ENCODE results near the gene TEX54.

The TEX54 gene

GRCh38 chr11:62832336-62833234 is at the start of gene TEX54 (continued):
- TF ChIP-seq HIC1 (tag by site-specific recombination; IDR thresholded peaks at IDR 0.05) (peak; percentile 46; the same call in 1 of the 2 replicates), ZNF664 (tag by site-specific recombination; IDR thresholded peaks at IDR 0.05) (no peak), ZBTB1 (tag by site-specific recombination; IDR thresholded peaks at IDR 0.05) (no peak), ZBTB17 (tag by site-specific recombination; IDR thresholded peaks at IDR 0.05) (peak; percentile 97), ZNF610 (tag by site-specific recombination; IDR thresholded peaks at IDR 0.05; ENCODE audit: borderline replicate concordance) (no peak), ZNF433 (tag by site-specific recombination; IDR thresholded peaks at IDR 0.05; ENCODE audit: low read depth) (no peak), KLF9 (tag by site-specific recombination; IDR thresholded peaks at IDR 0.05; ENCODE audit: low read depth) (no peak), ZNF704 (tag by site-specific recombination; IDR thresholded peaks at IDR 0.05) (no peak), ZNF280D (tag by site-specific recombination; IDR thresholded peaks at IDR 0.05) (no peak), ZNF777 (tag by site-specific recombination; IDR thresholded peaks at IDR 0.05; ENCODE audit: borderline replicate concordance) (0 out of 2 replicates have a peak, but pooled peaks have one; percentile 21)

GRCh38 chr11:62882431-62882749 is 49.7 kb upstream of the TEX54 start:
- Histone ChIP-seq H3K4me1 (ENCODE audit: control insufficient read depth, insufficient read depth, low read length) (no peaks in the 10 kb centered on the region), H3K4me3 (ENCODE audit: low read depth, low read length) (peak overlapping the region; percentile 93), H3K36me3 (ENCODE audit: control insufficient read depth in 2 of 2, insufficient read depth in 1 of 2, low read length in 2 of 2) (peaks cover 22 to 77% of the 10 kb centered on the region in 2 experiments; a peak in 2 of 3 replicates), H3K9me3 (ENCODE audit: control insufficient read depth, insufficient read depth, low read depth, low read length) (no peaks in the 10 kb centered on the region), H3K27ac (ENCODE audit: extremely low read depth, low read depth, low read length) (peak overlapping the region; percentile 98)
- POLR2A ChIA-PET: interaction anchor here (0.5 to 8.7 kb wide), 12 partner anchors 8 to 291 kb away, joined by 3 to 91 read pairs (median 11); partner anchors contain the start of genes C11orf98, CSKMT, HNRNPUL2 and STX5
- CTCF ChIA-PET: interaction anchor here (0.6 to 2.4 kb wide), 7 partner anchors 12 to 97 kb away, joined by 3 to 10 read pairs (median 3); no protein-coding TSS in a partner anchor
- no peak for TF ChIP-seq ZNF138 (tag by site-specific recombination; IDR thresholded peaks at IDR 0.05; ENCODE audit: borderline replicate concordance)
- no peak for TF ChIP-seq ZNF280D (tag by site-specific recombination; IDR thresholded peaks at IDR 0.05)
- no peak for TF ChIP-seq OSR2 (tag by site-specific recombination; IDR thresholded peaks at IDR 0.05)
- TF ChIP-seq ZNF394 (tag by site-specific recombination; IDR thresholded peaks at IDR 0.05; ENCODE audit: borderline replicate concordance): no peak
- TF ChIP-seq ZNF223 (tag by site-specific recombination; IDR thresholded peaks at IDR 0.05): no peak
- TF ChIP-seq WT1 (tag by site-specific recombination; IDR thresholded peaks at IDR 0.05): no peak
- no peak for TF ChIP-seq ZNF843 (tag by site-specific recombination; IDR thresholded peaks at IDR 0.05)
- no peak for TF ChIP-seq AEBP2 (tag by site-specific recombination; IDR thresholded peaks at IDR 0.05; ENCODE audit: borderline replicate concordance)
- TF ChIP-seq IKZF3 (tag by site-specific recombination; IDR thresholded peaks at IDR 0.05): no peak
- no peak for TF ChIP-seq SETDB1 (IDR thresholded peaks at IDR 0.05; ENCODE audit: insufficient read length, low read length)
- TF ChIP-seq ZNF175 (tag by site-specific recombination; IDR thresholded peaks at IDR 0.05): no peak
- TF ChIP-seq ZNF677 (tag by site-specific recombination; IDR thresholded peaks at IDR 0.05): no peak
- TF ChIP-seq PRDM1 (tag by site-specific recombination; IDR thresholded peaks at IDR 0.05): no peak
- TF ChIP-seq ZNF560 (tag by site-specific recombination; IDR thresholded peaks at IDR 0.05; ENCODE audit: borderline replicate concordance): no peak

All from HEK293 (cell line).